D721Med (cell line): ENCODE results near the gene LTB4R.
A peak's percentile ranks its signal among the peaks of the same experiment; 100 is the strongest.

Experiments used
- DNase-seq: peaks from one replicate; pipeline ENCODE4 v3.0.0; 2011; ENCODE audit warnings: low spot score; ENCODE audit not compliant: insufficient read length
- FAIRE-seq: peaks from 2 replicates; lab custom pipeline; 2011; peaks lifted over from hg19 to GRCh38; lab: Jason Lieb, UNC
- TF ChIP-seq, protein P1 (sequence below): IDR thresholded peaks from 2 replicates; pipeline ENCODE4 v1.5.1; 2012; ENCODE audit warnings: mild to moderate bottlenecking, control low read depth; ENCODE audit not compliant: insufficient read depth; ENCODE audit errors: missing control alignments

The LTB4R gene

DNA sequence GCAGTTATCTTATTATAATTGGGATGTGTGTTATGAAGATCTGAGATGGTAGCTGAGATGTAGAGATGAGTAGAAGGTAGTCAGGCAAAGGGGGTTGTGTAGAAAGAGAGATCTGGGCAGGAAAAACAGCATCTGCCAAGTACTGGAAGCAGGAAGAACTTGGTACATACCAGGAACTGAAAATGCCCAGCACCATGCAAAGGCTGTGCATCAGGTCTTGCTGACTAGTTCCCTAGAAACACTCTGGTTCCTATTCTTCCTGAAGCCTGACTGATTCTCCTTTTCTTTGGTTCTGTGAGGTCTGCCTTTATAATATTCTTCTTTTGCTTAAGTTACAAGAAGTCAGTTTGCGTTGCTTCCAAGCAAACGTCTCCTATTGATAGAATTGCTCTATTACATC, 50.0 kb downstream of the LTB4R start:
- TF ChIP-seq, protein P1, sequence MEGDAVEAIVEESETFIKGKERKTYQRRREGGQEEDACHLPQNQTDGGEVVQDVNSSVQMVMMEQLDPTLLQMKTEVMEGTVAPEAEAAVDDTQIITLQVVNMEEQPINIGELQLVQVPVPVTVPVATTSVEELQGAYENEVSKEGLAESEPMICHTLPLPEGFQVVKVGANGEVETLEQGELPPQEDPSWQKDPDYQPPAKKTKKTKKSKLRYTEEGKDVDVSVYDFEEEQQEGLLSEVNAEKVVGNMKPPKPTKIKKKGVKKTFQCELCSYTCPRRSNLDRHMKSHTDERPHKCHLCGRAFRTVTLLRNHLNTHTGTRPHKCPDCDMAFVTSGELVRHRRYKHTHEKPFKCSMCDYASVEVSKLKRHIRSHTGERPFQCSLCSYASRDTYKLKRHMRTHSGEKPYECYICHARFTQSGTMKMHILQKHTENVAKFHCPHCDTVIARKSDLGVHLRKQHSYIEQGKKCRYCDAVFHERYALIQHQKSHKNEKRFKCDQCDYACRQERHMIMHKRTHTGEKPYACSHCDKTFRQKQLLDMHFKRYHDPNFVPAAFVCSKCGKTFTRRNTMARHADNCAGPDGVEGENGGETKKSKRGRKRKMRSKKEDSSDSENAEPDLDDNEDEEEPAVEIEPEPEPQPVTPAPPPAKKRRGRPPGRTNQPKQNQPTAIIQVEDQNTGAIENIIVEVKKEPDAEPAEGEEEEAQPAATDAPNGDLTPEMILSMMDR = no peak
- no peak for DNase-seq
- no peak for FAIRE-seq

DNA sequence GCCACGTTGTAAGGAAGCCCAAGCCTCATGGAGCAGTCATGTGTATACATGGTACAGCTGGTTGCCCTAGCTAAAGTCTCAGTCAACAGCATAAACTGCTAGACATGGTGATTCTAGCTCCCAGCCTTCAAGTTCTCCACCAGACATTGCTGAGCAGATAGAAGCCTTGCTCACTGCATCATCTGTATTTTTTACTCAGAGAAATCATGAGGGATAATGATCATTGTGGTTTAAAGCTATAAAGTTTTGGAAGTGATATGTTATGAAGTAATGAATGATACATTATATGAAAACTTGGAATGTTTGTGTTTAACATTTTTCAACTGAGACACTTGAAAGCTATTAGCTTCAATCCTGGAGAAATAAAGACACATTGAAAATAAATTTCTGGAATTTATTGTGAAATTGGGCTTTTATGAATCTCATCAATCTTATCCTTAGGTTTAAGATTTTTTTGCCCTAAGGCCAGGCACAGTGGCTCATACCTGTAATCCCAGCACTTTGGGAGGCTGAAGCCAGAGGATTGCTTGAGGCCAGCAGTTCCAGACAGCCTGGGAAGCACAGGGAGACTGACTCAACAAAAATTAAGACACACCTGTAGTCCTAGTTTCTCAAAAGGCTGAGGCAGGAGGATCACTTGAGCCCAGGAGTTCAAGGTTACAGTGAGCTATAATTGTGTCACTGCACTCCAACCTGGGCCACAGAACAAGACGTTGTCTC, 51.1 kb downstream of the LTB4R start:
- DNase-seq (no peak), FAIRE-seq (no peak)
- TF ChIP-seq, protein P1 = no peak

DNA sequence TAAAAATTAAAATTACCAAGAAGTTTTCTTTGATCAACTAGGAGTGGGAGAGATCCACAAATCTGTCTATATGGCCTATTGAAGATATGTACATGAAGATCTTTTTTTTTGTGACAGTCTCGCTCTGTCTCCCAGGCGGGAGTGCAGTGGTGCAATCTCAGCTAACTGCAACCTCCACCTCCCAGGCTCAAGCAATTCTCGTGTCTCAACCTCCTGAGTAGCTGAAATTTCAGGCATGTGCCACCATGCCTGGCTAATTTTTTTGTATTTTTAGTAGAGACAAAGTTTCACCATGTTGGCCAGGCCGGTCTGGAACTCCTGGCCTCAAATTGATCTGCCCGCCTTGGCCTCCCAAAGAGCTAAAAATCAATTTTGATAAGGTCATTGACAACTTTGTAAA, 52.1 kb downstream of the LTB4R start:
- DNase-seq (no peak), FAIRE-seq (no peak)
- TF ChIP-seq, protein P1 = no peak

DNA sequence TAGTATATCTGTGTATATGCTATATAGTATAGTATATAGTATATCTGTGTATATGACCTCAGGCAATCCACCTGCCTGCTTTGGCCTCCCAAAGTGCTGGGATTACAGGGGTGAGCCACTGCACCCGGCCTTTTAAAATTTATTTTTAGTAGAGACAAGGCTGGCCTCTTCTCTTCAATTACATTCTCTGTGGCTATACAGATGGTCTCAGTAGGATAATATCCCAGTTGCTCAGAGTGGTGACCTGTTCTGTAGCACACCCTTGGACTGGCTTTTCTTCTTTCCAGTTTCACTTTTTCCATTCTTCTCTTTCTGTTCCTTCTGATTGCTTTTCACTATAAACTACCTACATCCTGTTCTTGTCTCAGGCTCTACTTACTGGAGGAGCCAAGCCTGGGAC, 53.5 kb downstream of the LTB4R start:
- TF ChIP-seq, protein P1 = no peak
- no peak for FAIRE-seq
- DNase-seq = no peak

DNA sequence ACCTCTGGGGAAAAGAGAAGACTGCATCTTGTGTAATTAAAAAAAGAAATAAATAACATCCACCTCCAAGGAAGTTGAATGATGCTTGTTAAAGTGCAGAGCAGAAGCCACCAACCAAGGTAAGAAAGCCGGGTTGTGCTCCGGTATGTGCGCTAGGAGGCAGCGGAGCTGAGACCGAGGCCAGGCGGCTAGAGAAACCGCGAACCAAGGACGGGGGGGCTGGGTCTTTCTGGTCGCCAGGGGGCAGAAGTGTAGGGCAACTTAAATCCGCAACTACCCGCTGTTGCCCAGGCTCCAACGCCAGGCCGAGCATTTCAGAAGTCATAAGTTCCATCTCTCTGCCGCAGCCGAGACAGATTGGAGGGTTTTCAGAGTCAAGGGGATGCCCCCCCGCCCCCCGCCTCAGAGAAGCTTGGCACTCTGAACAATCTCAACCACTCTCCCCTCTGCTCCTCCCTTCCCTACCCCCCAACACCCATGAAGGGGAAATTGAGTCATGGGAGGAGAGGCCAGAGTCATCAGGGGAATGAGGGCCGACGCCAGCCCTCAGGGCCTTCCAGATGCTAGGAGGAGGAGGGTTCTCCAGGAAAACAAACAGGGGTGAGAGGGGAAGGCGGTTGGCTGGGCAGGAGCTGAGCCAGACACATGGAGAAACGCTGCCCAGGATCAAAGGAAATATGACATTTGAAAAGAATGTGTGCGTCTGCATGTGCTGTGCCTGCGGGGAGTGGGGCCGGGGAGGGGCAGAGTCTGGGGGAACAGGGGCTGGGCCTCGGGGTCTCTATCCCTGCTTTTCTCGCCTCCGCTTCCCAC, 54.5 kb downstream of the LTB4R start:
- TF ChIP-seq, protein P1 = peak; percentile 67
- no peak for FAIRE-seq
- no peak for DNase-seq

DNA sequence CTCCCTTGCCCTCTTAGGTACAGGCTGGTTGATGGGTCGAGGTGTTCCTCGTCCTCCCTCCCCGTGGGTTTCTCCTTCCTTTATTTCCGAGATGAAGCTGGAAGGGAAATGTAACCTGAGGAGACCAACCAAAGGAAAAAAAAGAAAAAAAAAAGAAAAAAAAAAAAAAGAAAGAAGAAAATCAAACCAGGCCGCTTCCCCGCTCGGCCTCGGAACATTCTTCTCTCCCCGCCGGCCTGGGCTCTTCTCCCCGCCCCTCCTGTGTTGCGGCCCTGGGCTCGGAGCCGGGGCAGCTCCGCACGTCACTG, 55.1 kb downstream of the LTB4R start:
- FAIRE-seq (no peak), DNase-seq (no peak)
- TF ChIP-seq, protein P1 = no peak
